GM12892 (cell line): ENCODE data around the gene DAPK1.

Source experiments
- POLR2A ChIP-seq: IDR thresholded peaks from 2 replicates; pipeline ENCODE4 v1.6.1; 2011; ENCODE audit warnings: low read depth, low read length, control low read depth
- POLR2AphosphoS5 ChIP-seq: IDR thresholded peaks from 2 replicates; pipeline ENCODE4 v1.6.1; 2011; ENCODE audit warnings: low read depth, low read length, control low read depth

DNA sequence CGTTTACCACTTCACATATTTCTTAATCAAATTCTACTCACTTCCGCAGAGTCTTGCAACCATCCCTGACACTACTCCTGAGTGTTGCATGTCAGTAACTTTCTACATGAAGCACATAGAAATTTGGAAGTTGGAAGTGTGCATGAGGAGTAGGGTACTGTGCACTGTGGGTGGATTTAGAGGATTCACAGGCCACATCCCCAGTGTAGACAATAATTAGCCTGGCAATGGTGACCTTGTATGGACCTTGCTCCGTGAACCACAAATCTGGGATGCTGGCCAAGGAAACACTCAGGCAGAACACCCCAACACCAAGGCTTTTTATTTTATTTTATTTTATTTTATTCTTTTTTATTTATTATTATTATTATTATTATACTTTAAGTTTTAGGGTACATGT lies 253.8 kb downstream of the DAPK1 start:
- TF ChIP-seq POLR2AphosphoS5 (no peak), POLR2A (no peak)
